GM10847 (cell line): ENCODE results near the gene RSU1.

ENCODE experiments used
- POLR2A ChIP-seq: IDR thresholded peaks from 2 replicates; pipeline ENCODE4 v1.6.1; 2011; ENCODE audit not compliant: insufficient read length; ENCODE audit errors: extremely low read depth

RSU1 gene

GRCh38 chr10:16639471-16639870, 177.8 kb downstream of the RSU1 start:
- no peak for TF ChIP-seq POLR2A

- no peak for TF ChIP-seq POLR2A
Measured at GRCh38 chr10:16632996-16633395, 184.2 kb downstream of the RSU1 start.

GRCh38 chr10:16626697-16627096, 190.5 kb downstream of the RSU1 start:
- TF ChIP-seq POLR2A, result no peak

GRCh38 chr10:16612981-16613355, 204.3 kb downstream of the RSU1 start:
- no peak for TF ChIP-seq POLR2A

GRCh38 chr10:16612115-16612980, 204.9 kb downstream of the RSU1 start:
- TF ChIP-seq POLR2A, result no peak

- no peak for TF ChIP-seq POLR2A
Measured at GRCh38 chr10:16611037-16611436, 206.2 kb downstream of the RSU1 start.

GRCh38 chr10:16609211-16609610, 208.0 kb downstream of the RSU1 start:
- TF ChIP-seq POLR2A, result no peak

GRCh38 chr10:16606923-16607322, 210.3 kb downstream of the RSU1 start:
- no peak for TF ChIP-seq POLR2A

- TF ChIP-seq POLR2A, result no peak
Measured at GRCh38 chr10:16606421-16606820, 210.8 kb downstream of the RSU1 start.

- no peak for TF ChIP-seq POLR2A
Measured at GRCh38 chr10:16603308-16603707, 213.9 kb downstream of the RSU1 start.

- TF ChIP-seq POLR2A, result no peak
Measured at GRCh38 chr10:16602104-16602775, 215.0 kb downstream of the RSU1 start.

- TF ChIP-seq POLR2A, result no peak
Measured at GRCh38 chr10:16599662-16600061, 217.6 kb downstream of the RSU1 start.

GRCh38 chr10:16597656-16598055, 219.6 kb downstream of the RSU1 start:
- no peak for TF ChIP-seq POLR2A

GRCh38 chr10:16592378-16592777, 224.8 kb downstream of the RSU1 start:
- no peak for TF ChIP-seq POLR2A

- TF ChIP-seq POLR2A, result no peak
Measured at GRCh38 chr10:16586358-16587138, 230.7 kb downstream of the RSU1 start.

- TF ChIP-seq POLR2A, result no peak
Measured at GRCh38 chr10:16585103-16585502, 232.1 kb downstream of the RSU1 start.
